ENCODE results near the gene ARPIN. TPM values are rescaled to one million over a fixed set of nuclear protein-coding genes. Genes with fewer than 3 reads are reported as not detected.
"Not testable (repeated sequence)": the region's sequence is repeated elsewhere in the genome, so short reads cannot be mapped to it uniquely, and the experiment has no call there.

ARPIN gene
- polyA plus RNA-seq, 2 donors, result 6.8 to 10.9 TPM

DNA sequence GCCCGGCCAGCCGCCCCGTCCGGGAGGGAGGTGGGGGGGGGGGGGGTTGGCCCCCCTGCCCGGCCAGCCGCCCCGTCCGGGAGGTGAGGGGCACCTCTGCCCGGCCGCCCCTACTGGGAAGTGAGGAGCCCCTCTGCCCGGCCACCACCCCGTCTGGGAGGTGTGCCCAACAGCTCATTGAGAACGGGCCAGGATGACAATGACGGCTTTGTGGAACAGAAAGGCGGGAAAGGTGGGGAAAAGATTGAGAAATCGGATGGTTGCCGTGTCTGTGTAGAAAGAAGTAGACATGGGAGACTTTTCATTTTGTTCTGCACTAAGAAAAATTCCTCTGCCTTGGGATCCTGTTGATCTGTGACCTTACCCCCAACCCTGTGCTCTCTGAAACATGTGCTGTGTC, 57.9 kb downstream of the ARPIN start:
- not testable (repeated sequence) for H3K36me3 ChIP-seq (ENCODE audit: control insufficient read depth in 2 of 2, insufficient read depth in 2 of 2, low read length in 1 of 2); H3K4me3 ChIP-seq (ENCODE audit: low read depth in 1 of 2, low read length in 2 of 2); H3K4me1 ChIP-seq (ENCODE audit: control insufficient read depth in 2 of 2, insufficient read depth in 2 of 2, low read length in 1 of 2); H3K27me3 ChIP-seq (ENCODE audit: control insufficient read depth in 1 of 2, insufficient read depth in 2 of 2, low read length in 2 of 2); H3K9me3 ChIP-seq (ENCODE audit: control insufficient read depth in 2 of 2, insufficient read depth in 1 of 2, low read depth in 1 of 2, low read length in 1 of 2); H3K27ac ChIP-seq (ENCODE audit: low read depth in 2 of 2, low read length in 1 of 2)
- WGBS, 2 donors, result 80 to 87% methylated on average over 7 to 11 of the region's 17 CpGs

DNA sequence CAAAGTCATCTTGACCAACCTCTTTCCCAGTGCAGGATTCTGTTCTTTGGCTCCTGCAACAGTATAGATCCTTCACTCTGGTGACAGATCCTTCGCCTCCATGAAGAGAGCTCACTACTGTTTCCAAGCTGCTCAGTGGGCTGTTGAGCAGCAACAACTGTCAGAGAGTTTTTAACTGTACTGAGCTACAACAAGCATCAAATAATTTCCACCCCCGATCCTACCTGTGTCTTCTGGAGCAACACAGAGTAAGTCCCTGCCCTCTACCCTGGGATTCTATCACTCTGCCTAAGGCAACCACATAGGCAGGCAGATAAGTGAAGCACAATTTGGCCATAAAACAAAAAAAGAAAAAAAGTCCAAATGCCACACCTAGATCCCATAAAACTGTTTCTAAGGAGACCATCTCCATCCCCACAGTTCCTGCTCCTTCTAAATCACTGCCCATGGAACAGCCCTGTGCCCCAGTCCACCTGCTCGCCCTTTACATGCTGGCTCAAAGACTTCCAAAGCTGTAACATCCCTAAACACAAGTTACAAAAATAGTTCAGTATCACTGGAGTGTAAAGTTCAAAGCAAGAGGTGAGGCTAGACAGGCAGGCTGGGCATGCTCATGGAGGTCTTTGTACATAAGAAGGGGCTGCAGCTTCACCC, 60.3 kb downstream of the ARPIN start:
- Histone ChIP-seq H3K9me3 (ENCODE audit: control insufficient read depth in 2 of 2, insufficient read depth in 1 of 2, low read depth in 1 of 2, low read length in 1 of 2) (no peaks in the 10 kb centered on the region), H3K27me3 (ENCODE audit: control insufficient read depth in 1 of 2, insufficient read depth in 2 of 2, low read length in 2 of 2) (no peaks in the 10 kb centered on the region), H3K27ac (ENCODE audit: low read depth in 2 of 2, low read length in 1 of 2) (no peak overlapping the region), H3K36me3 (ENCODE audit: control insufficient read depth in 2 of 2, insufficient read depth in 2 of 2, low read length in 1 of 2) (peaks cover 0 to 3% of the 10 kb centered on the region in 2 donors), H3K4me1 (ENCODE audit: control insufficient read depth in 2 of 2, insufficient read depth in 2 of 2, low read length in 1 of 2) (no peaks in the 10 kb centered on the region), H3K4me3 (ENCODE audit: low read depth in 1 of 2, low read length in 2 of 2) (no peak overlapping the region)
- 83 to 94% methylated on average over 3 of the region's 3 CpGs for WGBS, 2 donors

DNA sequence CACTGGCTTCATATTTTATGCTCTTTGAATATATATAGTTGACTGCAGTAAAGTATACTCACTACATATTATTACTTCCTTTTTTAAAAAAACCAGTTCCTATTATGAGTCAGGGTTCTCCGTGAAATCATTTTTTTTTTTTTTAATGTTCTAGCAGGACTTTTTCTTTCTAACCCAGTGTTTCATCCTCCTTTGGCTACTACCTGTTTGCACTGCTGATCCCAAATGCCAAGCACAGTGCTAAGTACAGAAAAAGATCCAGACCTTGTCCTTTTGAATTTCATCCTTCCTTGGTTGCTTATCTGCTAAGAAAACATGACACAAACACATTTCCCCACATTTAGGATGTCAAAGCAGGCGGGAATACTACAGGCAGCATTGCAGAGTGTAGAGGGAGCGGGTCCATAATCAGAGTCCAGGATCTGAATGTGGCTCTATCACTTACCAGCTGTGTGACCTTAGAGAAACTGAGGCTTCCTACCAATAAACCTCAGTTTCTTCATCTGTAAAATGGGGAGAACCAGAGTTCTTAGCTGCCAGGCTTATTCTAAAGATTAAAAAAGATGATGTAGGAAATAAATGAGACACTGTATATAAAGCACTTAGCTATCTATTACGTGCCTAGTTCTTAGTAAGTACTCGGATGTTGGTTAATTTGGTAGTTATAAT, 60.9 kb downstream of the ARPIN start:
- 75 to 84% methylated on average over 5 of the region's 5 CpGs for WGBS, 2 donors
- H3K4me3 ChIP-seq (ENCODE audit: low read depth in 1 of 2, low read length in 2 of 2), result no peak overlapping the region
- no peak overlapping the region for H3K27ac ChIP-seq (ENCODE audit: low read depth in 2 of 2, low read length in 1 of 2)
- H3K27me3 ChIP-seq (ENCODE audit: control insufficient read depth in 1 of 2, insufficient read depth in 2 of 2, low read length in 2 of 2), result no peaks in the 10 kb centered on the region
- no peaks in the 10 kb centered on the region for H3K9me3 ChIP-seq (ENCODE audit: control insufficient read depth in 2 of 2, insufficient read depth in 1 of 2, low read depth in 1 of 2, low read length in 1 of 2)
- H3K36me3 ChIP-seq (ENCODE audit: control insufficient read depth in 2 of 2, insufficient read depth in 2 of 2, low read length in 1 of 2), result peaks cover 0 to 3% of the 10 kb centered on the region in 2 donors
- H3K4me1 ChIP-seq (ENCODE audit: control insufficient read depth in 2 of 2, insufficient read depth in 2 of 2, low read length in 1 of 2), result no peaks in the 10 kb centered on the region

DNA sequence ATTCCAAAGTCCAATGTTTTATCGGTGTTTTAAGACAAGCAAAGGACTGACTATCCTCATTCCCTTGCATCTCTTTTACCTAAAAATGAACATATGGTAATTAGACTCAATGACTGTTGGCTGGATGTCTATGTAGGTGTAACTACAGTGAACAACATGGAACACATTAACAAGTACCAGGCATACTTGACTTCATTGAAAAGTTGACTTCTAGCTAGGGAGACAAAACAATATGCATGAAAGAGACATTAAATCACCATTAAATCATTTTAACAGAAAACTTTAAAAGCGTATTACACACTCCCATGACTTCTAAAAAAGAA, 63.8 kb downstream of the ARPIN start:
- 78 to 80% methylated on average over 2 of the region's 2 CpGs for WGBS, 2 donors
- Histone ChIP-seq H3K9me3 (ENCODE audit: control insufficient read depth in 2 of 2, insufficient read depth in 1 of 2, low read depth in 1 of 2, low read length in 1 of 2) (no peaks in the 10 kb centered on the region), H3K4me3 (ENCODE audit: low read depth in 1 of 2, low read length in 2 of 2) (no peak overlapping the region), H3K4me1 (ENCODE audit: control insufficient read depth in 2 of 2, insufficient read depth in 2 of 2, low read length in 1 of 2) (no peaks in the 10 kb centered on the region), H3K36me3 (ENCODE audit: control insufficient read depth in 2 of 2, insufficient read depth in 2 of 2, low read length in 1 of 2) (peaks cover 0 to 3% of the 10 kb centered on the region in 2 donors), H3K27me3 (ENCODE audit: control insufficient read depth in 1 of 2, insufficient read depth in 2 of 2, low read length in 2 of 2) (no peaks in the 10 kb centered on the region), H3K27ac (ENCODE audit: low read depth in 2 of 2, low read length in 1 of 2) (no peak overlapping the region)

DNA sequence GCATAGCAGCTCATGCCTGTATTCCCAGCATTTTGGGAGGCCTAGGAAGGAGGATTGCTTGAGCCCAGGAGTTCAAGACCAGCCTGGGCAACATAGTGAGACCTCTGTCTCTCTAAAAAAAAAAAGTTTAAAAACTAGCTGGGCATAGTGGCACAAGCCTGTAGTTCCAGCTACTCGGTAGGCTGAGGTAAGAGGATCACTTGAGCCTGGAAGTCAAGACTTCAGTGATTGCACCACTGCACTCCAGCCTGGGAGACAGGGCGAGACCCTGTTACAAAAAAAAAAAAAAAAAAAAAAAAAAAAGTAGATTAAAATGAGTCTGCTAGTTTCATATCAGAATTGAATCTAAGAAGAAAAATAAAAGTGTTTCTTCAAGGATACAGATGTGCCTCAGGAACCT, 65.7 kb downstream of the ARPIN start:
- WGBS, 2 donors, result 89 to 94% methylated on average over 1 to 2 of the region's 2 CpGs
- H3K36me3 ChIP-seq (ENCODE audit: control insufficient read depth in 2 of 2, insufficient read depth in 2 of 2, low read length in 1 of 2), result peaks cover 0 to 3% of the 10 kb centered on the region in 2 donors
- no peak overlapping the region for H3K27ac ChIP-seq (ENCODE audit: low read depth in 2 of 2, low read length in 1 of 2)

DNA sequence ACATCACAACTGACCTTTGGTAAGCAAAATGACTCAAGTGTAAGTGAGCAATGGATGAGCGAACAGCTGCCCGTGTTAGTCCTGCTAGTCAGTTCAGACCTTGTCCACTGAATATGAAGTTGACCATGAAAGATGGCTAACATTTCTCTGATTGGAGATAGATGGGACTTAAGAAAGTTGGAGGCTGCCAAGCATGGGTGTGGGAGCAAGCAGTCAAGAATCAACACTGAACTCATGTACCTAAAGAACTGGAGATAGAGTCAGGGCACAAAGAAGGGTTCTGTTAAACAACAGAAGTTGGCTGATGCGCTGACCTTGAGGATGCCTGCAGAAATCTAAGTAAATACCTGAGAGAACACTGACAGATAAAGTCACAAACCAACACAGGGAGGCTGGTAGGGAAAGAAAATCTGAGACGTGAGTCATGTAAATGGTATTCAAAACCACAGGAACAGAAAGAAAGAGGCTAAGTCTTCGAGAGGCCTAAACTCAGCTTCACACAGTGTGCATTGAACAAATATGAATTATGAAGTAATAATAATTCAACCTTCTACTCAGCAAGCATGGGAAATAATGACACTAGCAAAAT, 67.4 kb downstream of the ARPIN start:
- Histone ChIP-seq H3K4me1 (ENCODE audit: control insufficient read depth in 2 of 2, insufficient read depth in 2 of 2, low read length in 1 of 2) (no peaks in the 10 kb centered on the region), H3K36me3 (ENCODE audit: control insufficient read depth in 2 of 2, insufficient read depth in 2 of 2, low read length in 1 of 2) (peaks cover 2 to 3% of the 10 kb centered on the region in 2 donors), H3K27ac (ENCODE audit: low read depth in 2 of 2, low read length in 1 of 2) (peak overlapping the region in 1 of 2 donors; percentile 56), H3K27me3 (ENCODE audit: control insufficient read depth in 1 of 2, insufficient read depth in 2 of 2, low read length in 2 of 2) (no peaks in the 10 kb centered on the region), H3K9me3 (ENCODE audit: control insufficient read depth in 2 of 2, insufficient read depth in 1 of 2, low read depth in 1 of 2, low read length in 1 of 2) (no peaks in the 10 kb centered on the region), H3K4me3 (ENCODE audit: low read depth in 1 of 2, low read length in 2 of 2) (no peak overlapping the region)
- WGBS, 2 donors, result 54 to 59% methylated on average over 5 of the region's 5 CpGs

More for the DNA sequence above, 65.7 kb downstream of the ARPIN start:
- no peaks in the 10 kb centered on the region for H3K4me1 ChIP-seq (ENCODE audit: control insufficient read depth in 2 of 2, insufficient read depth in 2 of 2, low read length in 1 of 2)
- H3K9me3 ChIP-seq (ENCODE audit: control insufficient read depth in 2 of 2, insufficient read depth in 1 of 2, low read depth in 1 of 2, low read length in 1 of 2), result no peaks in the 10 kb centered on the region
- no peak overlapping the region for H3K4me3 ChIP-seq (ENCODE audit: low read depth in 1 of 2, low read length in 2 of 2)
- no peaks in the 10 kb centered on the region for H3K27me3 ChIP-seq (ENCODE audit: control insufficient read depth in 1 of 2, insufficient read depth in 2 of 2, low read length in 2 of 2)

Other genes with a start within 250 kb of the ARPIN start
- gene PLIN1, start 233.6 kb downstream of the ARPIN start, polyA plus RNA-seq, result 1 to 10 TPM in 1 of 2 donors, under 1 TPM in 1; 0.73 to 1.3 TPM
- gene PEX11A, start 222.2 kb downstream of the ARPIN start, polyA plus RNA-seq, result 1 to 10 TPM; 4.2 to 5.7 TPM
- gene WDR93, start 222.1 kb downstream of the ARPIN start, polyA plus RNA-seq, result under 1 TPM in 1 of 2 donors, not detected in 1; 0.02 TPM
- under 1 TPM; 0.08 to 0.35 TPM for gene MESP1, start 161.7 kb downstream of the ARPIN start, polyA plus RNA-seq
- under 1 TPM; 0.56 to 0.75 TPM for gene MESP2, start 136.6 kb downstream of the ARPIN start, polyA plus RNA-seq
- 1 to 10 TPM; 1.2 to 1.4 TPM for gene ANPEP, start 98.1 kb downstream of the ARPIN start, polyA plus RNA-seq
- gene AP3S2, start 19.0 kb downstream of the ARPIN start, polyA plus RNA-seq, result 10 to 100 TPM in 1 of 2 donors, 1 to 10 TPM in 1; 6.0 to 11.6 TPM
- 10 to 100 TPM; 21.1 to 62.1 TPM for gene ZNF710, start 88.4 kb upstream of the ARPIN start, polyA plus RNA-seq
- gene IDH2, start 189.5 kb upstream of the ARPIN start, polyA plus RNA-seq, result 10 to 100 TPM; 63.5 to 98.5 TPM

Measured in esophagus (tissue), 2 donors.